BLaER1 treated with 17β-estradiol and CSF1 and Interleukin-3, amounts not matched to agents 10 nM and 100 nM (cell line): Measurements from ENCODE around the gene SNRPD3.
"Not testable (repeated sequence)": the region's sequence is repeated elsewhere in the genome, so short reads cannot be mapped to it uniquely, and the experiment has no call there.

ENCODE experiments used
- H3K27ac ChIP-seq, 11 experiments: shearing (Covaris generic); formaldehyde crosslinking; 2 replicates each; pipeline ENCODE4 v1.8.1; 2022
- H3K27me3 ChIP-seq, 11 experiments: shearing (Covaris generic); formaldehyde crosslinking; 2 replicates each; pipeline ENCODE4 v1.8.1; 2022
- H3K36me3 ChIP-seq, 11 experiments: shearing (Covaris generic); formaldehyde crosslinking; 2 replicates each; pipeline ENCODE4 v1.8.1; 2022
- H3K4me1 ChIP-seq, 10 experiments: shearing (Covaris generic); formaldehyde crosslinking; 2 replicates each; pipeline ENCODE4 v1.8.1; 2022
- H3K4me2 ChIP-seq, 11 experiments: shearing (Covaris generic); formaldehyde crosslinking; 2 replicates each; pipeline ENCODE4 v1.8.1; 2022
- H3K4me3 ChIP-seq, 10 experiments: shearing (Covaris generic); formaldehyde crosslinking; 2 replicates each; pipeline ENCODE4 v1.8.1; 2022
- H3K9ac ChIP-seq, 11 experiments: shearing (Covaris generic); formaldehyde crosslinking; 2 replicates each; pipeline ENCODE4 v1.8.1; 2022
- H3K9me3 ChIP-seq, 11 experiments: shearing (Covaris generic); formaldehyde crosslinking; replicated peaks in 1 of 11; 2 replicates each; pipeline ENCODE4 v1.8.1; 2022
- H4K20me1 ChIP-seq, 11 experiments: shearing (Covaris generic); formaldehyde crosslinking; 2 replicates each; pipeline ENCODE4 v1.8.1; 2022

Gene SNRPD3

GRCh38 chr22:24603770-24604629 lies 48.2 kb downstream of the SNRPD3 start:
- not testable (repeated sequence) for H3K4me3 ChIP-seq, H3K9me3 ChIP-seq, H4K20me1 ChIP-seq, H3K27me3 ChIP-seq, H3K36me3 ChIP-seq
- H3K4me1 ChIP-seq: peaks cover 31 to 49% (median 38%) of the 10 kb centered on the region in 10 experiments
- H3K9ac ChIP-seq: peak overlapping the region in 3 of 11 experiments; percentile 15 to 33 (median 32); a peak in 1 of 22 replicates
- H3K4me2 ChIP-seq: peak overlapping the region; percentile 40 to 62 (median 56); a peak in 19 of 22 replicates
- H3K27ac ChIP-seq: peak overlapping the region in 4 of 11 experiments; percentile 31 to 60 (median 56); a peak in 8 of 22 replicates

GRCh38 chr22:24606340-24606739 lies 50.5 kb downstream of the SNRPD3 start:
- not testable (repeated sequence) for H3K36me3 ChIP-seq, H3K4me3 ChIP-seq, H4K20me1 ChIP-seq, H3K9ac ChIP-seq, H3K4me2 ChIP-seq, H3K9me3 ChIP-seq, H3K27ac ChIP-seq, H3K27me3 ChIP-seq
- H3K4me1 ChIP-seq: peaks cover 23 to 41% (median 31%) of the 10 kb centered on the region in 10 experiments

GRCh38 chr22:24607429-24607983 lies 51.7 kb downstream of the SNRPD3 start:
- H3K9me3 ChIP-seq, H3K36me3 ChIP-seq, H4K20me1 ChIP-seq, H3K27me3 ChIP-seq, H3K4me3 ChIP-seq: not testable (repeated sequence)
- peak overlapping the region; percentile 18 to 60 (median 44); a peak in 21 of 22 replicates for H3K4me2 ChIP-seq
- H3K9ac ChIP-seq: peak overlapping the region in 4 of 11 experiments; percentile 25 to 38 (median 34); a peak in 3 of 22 replicates
- H3K27ac ChIP-seq: peak overlapping the region in 5 of 11 experiments; percentile 18 to 53 (median 45); a peak in 7 of 22 replicates
- peaks cover 16 to 30% (median 20%) of the 10 kb centered on the region in 10 experiments for H3K4me1 ChIP-seq

- H3K4me2 ChIP-seq, H3K36me3 ChIP-seq, H3K9ac ChIP-seq, H4K20me1 ChIP-seq, H3K27me3 ChIP-seq, H3K4me3 ChIP-seq, H3K9me3 ChIP-seq: not testable (repeated sequence)
- H3K4me1 ChIP-seq: peaks cover 12 to 21% (median 15%) of the 10 kb centered on the region in 10 experiments
- H3K27ac ChIP-seq: peak overlapping the region in 2 of 11 experiments; percentile 45 to 47; a peak in 1 of 22 replicates
These were observed 52.5 kb downstream of the SNRPD3 start for GRCh38 chr22:24608327-24608726.

GRCh38 chr22:24609888-24610287 lies 54.1 kb downstream of the SNRPD3 start:
- H3K9me3 ChIP-seq, H3K4me2 ChIP-seq, H3K27ac ChIP-seq, H4K20me1 ChIP-seq, H3K36me3 ChIP-seq, H3K4me3 ChIP-seq, H3K9ac ChIP-seq, H3K27me3 ChIP-seq: not testable (repeated sequence)
- peaks cover 7 to 10% (median 9%) of the 10 kb centered on the region in 10 experiments for H3K4me1 ChIP-seq

- not testable (repeated sequence) for H3K27ac ChIP-seq, H3K9ac ChIP-seq, H4K20me1 ChIP-seq, H3K4me3 ChIP-seq, H3K4me2 ChIP-seq, H3K36me3 ChIP-seq, H3K4me1 ChIP-seq, H3K27me3 ChIP-seq, H3K9me3 ChIP-seq
These were observed 59.0 kb downstream of the SNRPD3 start for GRCh38 chr22:24614794-24615193.

GRCh38 chr22:24621244-24621643 lies 65.4 kb downstream of the SNRPD3 start:
- not testable (repeated sequence) for H3K36me3 ChIP-seq, H3K4me3 ChIP-seq, H3K4me2 ChIP-seq, H3K9me3 ChIP-seq, H4K20me1 ChIP-seq, H3K27ac ChIP-seq, H3K27me3 ChIP-seq, H3K9ac ChIP-seq
- H3K4me1 ChIP-seq: peaks cover 0 to 13% (median 8%) of the 10 kb centered on the region in 10 experiments; a peak in 9 of 20 replicates

GRCh38 chr22:24622596-24622995 lies 66.8 kb downstream of the SNRPD3 start:
- not testable (repeated sequence) for H3K27me3 ChIP-seq, H3K27ac ChIP-seq, H4K20me1 ChIP-seq, H3K4me3 ChIP-seq, H3K9me3 ChIP-seq, H3K36me3 ChIP-seq, H3K9ac ChIP-seq
- peak overlapping the region in 8 of 11 experiments; percentile 20 to 59 (median 36); a peak in 11 of 22 replicates for H3K4me2 ChIP-seq
- H3K4me1 ChIP-seq: peaks cover 0 to 13% (median 8%) of the 10 kb centered on the region in 10 experiments; a peak in 9 of 20 replicates
